PC-9 (cell line): ENCODE results near the gene MVD.

ENCODE experiments used
- EZH2 ChIP-seq: fragments of 200-600 bp; sonication (generic); IDR thresholded peaks from 2 replicates; pipeline ENCODE4 v1.8.0; 2017; ENCODE audit warnings: antibody characterized with exemption, low read depth
- TF ChIP-seq, protein P1 (sequence below): fragments of 200-600 bp; sonication (generic); conservative IDR thresholded peaks from 2 replicates; pipeline ENCODE4 v1.6.1; 2017; ENCODE audit warnings: mixed run types, antibody characterized with exemption, mild to moderate bottlenecking, moderate library complexity

GRCh38 chr16:88626646-88627045 is 36.2 kb downstream of the MVD start:
- TF ChIP-seq, protein P1, sequence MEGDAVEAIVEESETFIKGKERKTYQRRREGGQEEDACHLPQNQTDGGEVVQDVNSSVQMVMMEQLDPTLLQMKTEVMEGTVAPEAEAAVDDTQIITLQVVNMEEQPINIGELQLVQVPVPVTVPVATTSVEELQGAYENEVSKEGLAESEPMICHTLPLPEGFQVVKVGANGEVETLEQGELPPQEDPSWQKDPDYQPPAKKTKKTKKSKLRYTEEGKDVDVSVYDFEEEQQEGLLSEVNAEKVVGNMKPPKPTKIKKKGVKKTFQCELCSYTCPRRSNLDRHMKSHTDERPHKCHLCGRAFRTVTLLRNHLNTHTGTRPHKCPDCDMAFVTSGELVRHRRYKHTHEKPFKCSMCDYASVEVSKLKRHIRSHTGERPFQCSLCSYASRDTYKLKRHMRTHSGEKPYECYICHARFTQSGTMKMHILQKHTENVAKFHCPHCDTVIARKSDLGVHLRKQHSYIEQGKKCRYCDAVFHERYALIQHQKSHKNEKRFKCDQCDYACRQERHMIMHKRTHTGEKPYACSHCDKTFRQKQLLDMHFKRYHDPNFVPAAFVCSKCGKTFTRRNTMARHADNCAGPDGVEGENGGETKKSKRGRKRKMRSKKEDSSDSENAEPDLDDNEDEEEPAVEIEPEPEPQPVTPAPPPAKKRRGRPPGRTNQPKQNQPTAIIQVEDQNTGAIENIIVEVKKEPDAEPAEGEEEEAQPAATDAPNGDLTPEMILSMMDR, result no peak
- TF ChIP-seq EZH2, result no peak
